Islet precursor cell (in vitro differentiated cells): ENCODE data around the gene NEGR1.

Source experiments
- DNase-seq: peaks from one replicate; pipeline ENCODE4 v3.0.0-alpha.2; 2018

The NEGR1 gene

GRCh38 chr1:72111662-72112061, 170.7 kb downstream of the NEGR1 start:
- no peak for DNase-seq

GRCh38 chr1:72109916-72110315, 172.4 kb downstream of the NEGR1 start:
- DNase-seq = no peak

DNA sequence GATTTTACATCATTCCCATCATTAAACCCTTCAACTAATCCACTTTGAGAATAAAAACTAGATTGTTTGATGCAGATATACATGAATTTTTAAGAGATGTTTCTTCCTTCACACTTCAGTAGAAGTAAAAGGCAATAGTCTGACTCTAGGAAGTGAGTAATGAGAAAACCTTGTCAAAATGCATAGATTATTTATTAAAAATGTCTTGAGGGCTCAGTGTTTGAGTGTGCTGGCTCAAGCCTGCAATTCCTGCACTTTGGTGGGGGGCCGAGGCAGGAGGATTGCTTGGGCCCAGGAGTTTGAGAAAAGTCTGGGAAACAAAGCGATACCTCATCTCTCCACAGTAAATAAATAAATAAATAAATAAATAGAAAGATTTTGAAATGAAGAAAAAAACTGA, 177.1 kb downstream of the NEGR1 start:
- no peak for DNase-seq

GRCh38 chr1:72101840-72102632, 180.3 kb downstream of the NEGR1 start:
- no peak for DNase-seq

GRCh38 chr1:72100771-72101170, 181.6 kb downstream of the NEGR1 start:
- no peak for DNase-seq

GRCh38 chr1:72097851-72098570, 184.3 kb downstream of the NEGR1 start:
- DNase-seq = no peak

GRCh38 chr1:72094209-72094608, 188.1 kb downstream of the NEGR1 start:
- no peak for DNase-seq

GRCh38 chr1:72086394-72086793, 195.9 kb downstream of the NEGR1 start:
- no peak for DNase-seq

DNA sequence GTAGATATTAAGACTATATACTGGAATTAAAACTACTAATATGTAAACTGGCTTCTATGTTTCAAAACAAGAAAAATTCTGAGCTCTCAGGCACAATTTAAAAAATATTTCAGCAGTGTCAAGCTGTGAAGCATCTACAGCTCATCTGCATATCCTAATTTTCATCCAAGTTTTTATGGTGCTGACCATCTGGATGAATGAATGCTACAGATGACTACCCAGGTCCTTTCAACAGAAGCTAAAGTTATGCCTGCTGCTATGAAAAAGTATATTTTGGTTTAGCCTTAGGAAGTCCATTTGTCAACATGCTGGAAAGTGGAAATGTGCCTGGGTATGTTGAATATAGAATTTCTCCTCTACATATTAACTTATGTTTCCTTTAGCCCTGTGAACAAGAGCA, 206.9 kb downstream of the NEGR1 start:
- DNase-seq = no peak

- DNase-seq = peak; percentile 59
Observed at GRCh38 chr1:72066431-72066830, 215.9 kb downstream of the NEGR1 start.

DNA sequence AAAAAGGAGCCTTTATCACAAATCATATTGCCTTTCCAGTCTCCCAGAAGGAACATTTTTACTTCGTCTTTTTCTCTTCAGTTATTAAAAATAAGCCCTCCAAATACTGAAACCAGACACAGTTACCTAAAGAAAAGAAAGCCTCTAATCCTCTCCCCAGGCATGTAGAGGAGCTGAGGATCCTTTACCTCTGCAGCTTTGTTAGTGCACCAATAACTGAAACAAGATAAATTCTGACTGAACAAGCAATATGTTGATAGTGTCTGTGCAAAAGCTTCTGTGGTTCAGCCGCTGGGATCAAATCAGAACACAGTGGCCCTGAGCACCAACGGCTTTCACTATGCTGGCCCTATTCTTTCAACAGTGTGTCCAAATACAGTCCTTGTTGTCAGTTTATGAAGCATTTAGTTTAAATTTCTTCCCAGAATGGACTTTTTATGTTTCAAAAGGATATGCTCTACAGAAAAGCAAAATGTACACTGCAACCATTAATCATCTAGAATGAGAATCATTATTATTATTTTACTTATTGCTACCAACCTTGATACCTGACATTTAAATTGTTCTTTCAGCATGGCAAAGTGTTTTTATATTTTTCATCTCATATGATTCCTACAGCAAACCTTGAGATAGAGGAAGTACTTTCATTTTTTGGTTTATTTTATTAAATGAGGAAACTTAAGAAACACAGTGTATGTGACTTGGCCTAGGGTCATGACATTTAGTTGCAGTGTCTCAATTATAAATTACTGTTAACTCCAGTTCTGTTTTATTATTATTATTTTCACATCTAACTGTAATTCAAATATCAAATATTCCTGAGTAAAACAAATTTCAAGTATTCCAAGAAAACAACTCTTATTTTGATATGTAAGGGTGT, 217.9 kb downstream of the NEGR1 start:
- DNase-seq = no peak

- DNase-seq = no peak
Observed at GRCh38 chr1:72063364-72064044, 218.8 kb downstream of the NEGR1 start.

DNA sequence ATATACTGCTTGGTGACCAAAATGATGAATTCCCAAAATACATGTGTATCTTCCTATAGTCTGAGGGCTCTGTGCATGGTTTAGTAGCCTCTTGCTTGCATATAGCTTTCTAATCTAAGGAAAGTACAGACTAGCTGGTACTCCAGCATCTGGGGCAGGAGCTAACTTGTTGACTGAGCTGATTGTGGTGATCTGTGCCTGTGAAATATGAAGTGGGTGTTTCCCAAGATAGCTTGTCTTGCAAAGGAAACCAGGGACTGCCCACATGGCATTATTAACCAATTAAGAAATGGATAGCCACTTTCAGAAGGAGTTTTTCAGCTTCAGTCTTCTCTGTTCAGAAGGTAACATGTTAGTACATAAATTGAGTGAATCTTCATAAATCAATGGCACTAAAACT, 219.8 kb downstream of the NEGR1 start:
- DNase-seq = no peak

DNA sequence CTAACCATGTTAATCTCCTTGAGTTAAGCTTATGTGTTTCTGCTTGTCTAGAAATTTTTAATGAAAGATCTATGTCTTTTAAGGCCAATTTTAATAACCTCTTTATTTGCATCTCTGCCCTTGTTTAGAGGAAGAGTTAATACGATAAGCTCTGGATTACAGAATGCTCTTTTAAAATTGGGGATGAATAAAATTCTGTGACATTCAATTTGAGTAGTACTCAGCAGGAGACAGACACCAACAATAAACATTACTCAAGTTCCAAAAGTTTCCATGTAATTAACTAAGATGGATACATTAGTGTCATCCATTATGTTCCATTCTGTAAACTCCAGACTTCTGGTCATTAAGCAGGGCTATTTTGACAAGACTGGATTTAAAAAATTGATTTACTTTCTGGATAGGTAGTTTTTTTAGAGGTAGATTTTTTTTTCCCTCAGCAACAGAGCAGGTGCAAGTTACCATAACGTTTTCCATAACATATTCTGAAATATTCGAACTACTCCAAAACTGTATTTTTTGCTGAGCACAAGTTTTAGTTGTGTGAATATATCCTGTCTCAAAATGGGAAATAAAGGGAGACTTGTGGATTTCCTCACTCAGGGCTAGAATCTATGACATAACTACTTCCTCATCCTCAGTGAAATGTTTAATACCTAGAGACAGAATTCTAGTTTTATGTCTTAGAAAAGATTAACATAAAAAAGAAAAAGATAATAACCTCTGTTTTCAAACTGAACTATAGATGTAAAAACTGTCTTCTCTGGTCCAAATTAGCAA, 221.7 kb downstream of the NEGR1 start:
- DNase-seq = no peak

DNA sequence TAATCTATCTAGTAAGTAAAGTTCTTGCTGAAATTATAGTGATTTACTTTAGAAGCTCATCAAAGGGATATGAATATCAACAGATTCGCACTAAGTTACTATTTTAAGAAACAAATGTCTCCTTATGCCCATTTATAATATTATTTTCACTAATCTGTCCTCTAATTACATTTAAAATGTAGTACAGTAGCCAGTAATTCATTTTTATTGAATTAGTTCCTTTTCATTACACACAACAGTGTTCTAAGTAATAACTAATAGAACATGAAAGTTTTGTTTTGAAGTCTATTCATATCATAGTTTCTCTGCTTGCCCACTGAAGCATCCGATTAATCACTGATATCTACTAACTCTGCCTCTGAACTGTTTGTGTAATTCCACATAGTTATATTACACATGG, 225.8 kb downstream of the NEGR1 start:
- no peak for DNase-seq

DNA sequence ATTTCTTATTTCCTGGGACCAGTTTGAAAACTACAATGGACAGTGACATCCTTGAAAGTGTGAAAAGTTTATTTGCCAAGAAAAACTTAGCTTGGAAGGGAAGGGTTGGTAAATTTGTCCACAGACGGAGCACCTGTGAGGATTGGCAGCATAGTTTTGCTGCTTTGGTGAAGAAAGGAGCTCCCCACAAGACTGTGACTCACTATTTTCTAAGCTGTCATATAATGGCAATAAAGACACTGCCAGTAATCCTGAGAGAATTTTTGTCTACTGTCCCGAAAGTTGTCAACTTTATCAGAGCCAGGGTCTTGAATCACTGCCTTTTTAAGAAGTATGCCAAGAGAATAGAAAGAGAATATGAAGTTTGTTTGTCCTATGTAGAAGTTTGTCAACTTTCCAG, 230.8 kb downstream of the NEGR1 start:
- no peak for DNase-seq

- DNase-seq = no peak
Observed at GRCh38 chr1:72050551-72050950, 231.8 kb downstream of the NEGR1 start.

DNA sequence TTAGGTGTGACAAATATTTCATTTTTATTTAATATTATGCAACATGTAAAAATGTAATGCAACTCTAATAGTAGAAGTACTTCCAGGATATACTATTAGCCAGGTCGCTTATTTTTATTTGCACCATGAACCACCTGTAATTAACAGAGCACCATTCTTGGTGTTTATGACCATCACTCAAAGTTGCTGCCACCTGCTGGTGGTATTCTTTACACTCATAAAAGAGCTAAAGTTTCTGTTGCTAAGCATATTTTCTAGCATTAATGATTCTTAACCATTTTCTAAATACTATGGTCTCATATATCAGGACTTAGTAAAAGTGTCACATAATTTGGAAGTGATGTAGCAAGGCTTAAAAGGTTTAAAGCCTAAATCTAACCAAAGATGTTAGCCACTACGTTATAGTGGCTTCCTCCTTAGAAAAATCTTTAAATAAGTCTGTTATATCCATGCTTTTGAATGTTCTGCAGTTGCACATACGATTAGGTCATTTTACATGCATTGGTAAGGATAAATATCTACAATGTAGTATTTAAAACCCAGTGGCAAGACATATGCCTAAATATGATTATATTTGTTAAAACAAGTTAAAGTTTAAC, 244.5 kb downstream of the NEGR1 start:
- no peak for DNase-seq

DNA sequence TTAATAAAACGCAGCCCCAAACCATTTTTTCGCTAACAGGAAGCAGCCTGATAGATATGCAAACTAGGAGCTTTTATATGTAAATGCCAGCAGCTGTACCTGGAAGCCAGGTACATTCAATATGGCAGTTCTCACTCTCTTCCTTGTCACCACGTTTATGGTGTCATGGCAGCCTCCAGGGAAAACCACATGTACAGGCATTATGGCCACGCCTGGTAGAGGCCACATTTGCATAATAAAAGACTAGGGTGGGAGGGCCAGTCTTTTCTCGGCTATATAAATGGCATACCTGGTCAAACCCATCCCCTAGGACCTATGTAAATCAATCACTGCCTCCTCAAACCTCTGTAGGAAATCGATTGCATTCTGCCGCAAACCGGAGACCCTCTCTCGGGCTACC, 247.5 kb downstream of the NEGR1 start:
- no peak for DNase-seq

DNA sequence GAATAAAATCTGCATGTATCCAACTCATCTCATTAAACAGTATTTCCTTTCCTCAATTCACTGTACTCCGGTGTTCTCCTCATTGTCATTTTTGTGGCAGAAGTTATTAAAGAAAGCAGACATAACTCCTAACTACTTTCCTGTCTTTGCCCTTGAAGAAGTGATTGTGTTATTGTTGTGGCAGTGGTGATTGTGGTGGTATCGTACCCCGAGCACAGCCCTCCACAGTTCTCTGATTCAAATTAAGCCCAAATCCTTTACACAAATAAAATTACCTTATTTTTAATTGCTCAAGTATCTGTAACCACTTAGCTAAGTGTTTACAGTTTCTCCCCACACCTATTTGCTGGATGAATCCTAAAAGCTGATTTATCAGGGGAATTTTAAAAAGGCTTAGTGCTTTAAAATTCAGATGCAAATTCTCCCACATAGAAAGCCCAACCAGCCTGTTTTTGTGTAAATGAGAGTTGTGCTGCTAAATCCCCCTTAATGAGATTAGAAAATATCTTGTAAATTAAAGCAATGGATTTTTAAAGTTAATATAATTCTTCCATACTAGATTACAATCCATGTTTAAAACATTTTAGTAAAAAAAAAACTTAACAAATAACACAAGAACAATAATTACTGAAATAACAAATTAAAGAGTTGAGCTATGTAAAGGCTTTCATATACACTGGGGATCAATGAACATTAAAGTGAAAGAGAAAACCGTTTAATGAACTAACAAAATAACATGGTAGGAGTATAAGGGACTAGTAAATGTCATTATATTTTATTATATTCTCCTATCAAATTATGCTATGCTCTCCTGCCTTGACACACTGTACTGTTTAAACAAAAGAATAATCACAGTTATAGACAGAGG, 259.0 kb downstream of the NEGR1 start:
- DNase-seq = no peak

- DNase-seq = no peak
Observed at GRCh38 chr1:72018562-72018961, 263.8 kb downstream of the NEGR1 start.
